Measurements from ENCODE around the gene FAM114A1. TPM values are rescaled to one million over a fixed set of nuclear protein-coding genes. Genes with fewer than 3 reads are reported as not detected.

The FAM114A1 gene
- total and polyA plus RNA-seq, 2 of the 8 experiments (the other 6 are each of a cell fraction or from before 2014, with no cell fraction given), result 9.5 to 12.0 TPM

GRCh38 chr4:38837334-38837733, 30.3 kb upstream of the FAM114A1 start:
- Histone ChIP-seq H3K14ac (ENCODE audit: insufficient read length) (no peak overlapping the region), H3K9ac (replicated peaks in 1 of 4; ENCODE audit: extremely low read depth in 1 of 4, low read depth in 3 of 4, low read length in 3 of 4) (no peak overlapping the region), H3K4me3 (ENCODE audit: extremely low read depth in 1 of 4, insufficient read depth in 2 of 4, low read depth in 3 of 4, low read length in 4 of 4) (no peak overlapping the region), H2BK5ac (ENCODE audit: low read depth, low read length) (no peak overlapping the region), H3K23ac (ENCODE audit: insufficient read length) (no peak overlapping the region), H3K36me3 (ENCODE audit: control insufficient read depth in 2 of 4, insufficient read depth in 4 of 4, low read length in 3 of 4) (no peaks in the 10 kb centered on the region), H2AK5ac (ENCODE audit: low read depth, low read length) (no peak overlapping the region), H2BK12ac (ENCODE audit: low read depth, low read length) (no peak overlapping the region), H3K23me2 (ENCODE audit: low read depth, low read length) (no peaks in the 10 kb centered on the region; the same call in 1 of the 2 replicates), H2BK15ac (ENCODE audit: low read length) (no peak overlapping the region), H3K4ac (replicated peaks; ENCODE audit: insufficient read length, low read depth, low read length) (no peak overlapping the region), H3K79me1 (ENCODE audit: low read depth, low read length) (no peaks in the 10 kb centered on the region), H3K56ac (replicated peaks; ENCODE audit: insufficient read length, low read depth, low read length) (no peak overlapping the region), H4K20me1 (replicated peaks in 1 of 2; ENCODE audit: control insufficient read depth in 1 of 2, insufficient read depth in 2 of 2, low read length in 2 of 2) (no peaks in the 10 kb centered on the region), H3K9me3 (ENCODE audit: insufficient read depth in 2 of 2, low read depth in 1 of 2, low read length in 1 of 2) (no peaks in the 10 kb centered on the region), H3K27me3 (replicated peaks in 1 of 4; ENCODE audit: control insufficient read depth in 3 of 4, extremely low read depth in 1 of 4, insufficient read depth in 3 of 4, low read length in 3 of 4) (no peaks in the 10 kb centered on the region), H3K4me1 (replicated peaks in 1 of 4; ENCODE audit: control insufficient read depth in 3 of 4, insufficient read depth in 4 of 4, low read length in 3 of 4) (no peaks in the 10 kb centered on the region), H3K27ac (ENCODE audit: low read depth, low read length) (no peak overlapping the region), H3K18ac (ENCODE audit: extremely low read depth, low read length) (no peak overlapping the region), H3K4me2 (ENCODE audit: insufficient read depth in 1 of 2, low read depth in 2 of 2, low read length in 2 of 2) (no peak overlapping the region), H4K91ac (replicated peaks; ENCODE audit: insufficient read length, low read length) (no peak overlapping the region), H4K8ac (ENCODE audit: extremely low read depth, insufficient read depth, low read length) (no peak overlapping the region), H2BK120ac (replicated peaks; ENCODE audit: low read depth, low read length) (no peak overlapping the region), H3K79me2 (ENCODE audit: control insufficient read depth in 1 of 2, insufficient read depth in 2 of 2, low read length in 2 of 2) (no peaks in the 10 kb centered on the region), H2BK20ac (ENCODE audit: low read length) (no peak overlapping the region), H4K5ac (ENCODE audit: insufficient read length, low read depth, low read length) (no peak overlapping the region), H2AFZ (ENCODE audit: low read length) (no peak overlapping the region)
- DNase-seq (ENCODE audit: low read depth in 1 of 2, low spot score in 2 of 2) (no peak), FAIRE-seq (no peak)
- POLR2A ChIA-PET (ENCODE audit: partially characterized antibody), result no interaction called here
- CTCF ChIA-PET (ENCODE audit: partially characterized antibody), result no interaction called here
- no peak for TF ChIP-seq BRCA1 (IDR thresholded peaks at IDR 0.05; ENCODE audit: low read depth, low read length)
- TF ChIP-seq USF2 (IDR thresholded peaks at IDR 0.05; ENCODE audit: low read length), result no peak
- TF ChIP-seq JUN (IDR thresholded peaks at IDR 0.05; ENCODE audit: low read depth, low read length), result no peak
- TF ChIP-seq SP1 (IDR thresholded peaks at IDR 0.05; ENCODE audit: low read depth, low read length), result no peak
- no peak for TF ChIP-seq TEAD4 (IDR thresholded peaks at IDR 0.05; ENCODE audit: low read depth, low read length)
- TF ChIP-seq JUND (IDR thresholded peaks at IDR 0.05; ENCODE audit: low read length), result no peak
- TF ChIP-seq SAP30 (IDR thresholded peaks at IDR 0.05; ENCODE audit: insufficient read depth, insufficient replicate concordance, low read length), result no peak
- TF ChIP-seq E2F6 (IDR thresholded peaks at IDR 0.05), result no peak
- TF ChIP-seq CEBPB (IDR thresholded peaks at IDR 0.05; ENCODE audit: low read depth, low read length), result no peak
- no peak for TF ChIP-seq SIN3A (conservative IDR thresholded peaks at IDR 0.05 in 1 of 2, IDR thresholded peaks at IDR 0.05 in 1 of 2; ENCODE audit: low read depth in 1 of 2, low read length in 2 of 2)
- TF ChIP-seq RFX5 (IDR thresholded peaks at IDR 0.05; ENCODE audit: borderline replicate concordance, low read depth, low read length), result no peak
- no peak for TF ChIP-seq EZH2 (IDR thresholded peaks at IDR 0.05; ENCODE audit: low read depth, low read length, severe bottlenecking)
- TF ChIP-seq SRF (IDR thresholded peaks at IDR 0.05; ENCODE audit: low read depth, low read length), result no peak
- TF ChIP-seq HDAC6 (IDR thresholded peaks at IDR 0.05; ENCODE audit: low read depth, low read length), result no peak
- no peak for TF ChIP-seq SP2 (IDR thresholded peaks at IDR 0.05; ENCODE audit: low read length)

All from H1 (cell line).